H1 (cell line): ENCODE data around the gene CD28. TPM values are rescaled to one million over a fixed set of nuclear protein-coding genes. Genes with fewer than 3 reads are reported as not detected.

ENCODE experiments used
- CTCF ChIA-PET: fragments of 300-600 bp; sonication (Branson Sonifier 250); formaldehyde crosslinking; loops from one replicate; lab custom pipeline; 2021; ENCODE audit not compliant: partially characterized antibody; lab: Charles Lee
- POLR2A ChIA-PET: fragments of 300-600 bp; sonication (Branson Sonifier 250); formaldehyde crosslinking; loops from one replicate; lab custom pipeline; 2021; ENCODE audit warnings: inconsistent platforms; ENCODE audit not compliant: partially characterized antibody; lab: Charles Lee
- DNase-seq, 2 experiments: peaks; one replicate each; pipeline versions ENCODE4 v3.0.0 to v3.0.0-alpha.2; 2010 to 2022; ENCODE audit warnings: low spot score in 2 of 2, low read depth in 1 of 2, mixed read lengths in 1 of 2
- FAIRE-seq: peaks from 2 replicates; lab custom pipeline; 2011; peaks lifted over from hg19 to GRCh38; lab: Jason Lieb, UNC
- H2AFZ ChIP-seq: 2 replicates; pipeline ENCODE4 v1.8.1; 2012; ENCODE audit warnings: low read length, inconsistent platforms
- H2AK5ac ChIP-seq: 2 replicates; pipeline ENCODE4 v1.6.1; 2013; ENCODE audit warnings: low read depth, low read length
- H2BK120ac ChIP-seq: replicated peaks from 2 replicates; pipeline ENCODE3; 2013; ENCODE audit warnings: low read depth, low read length, inconsistent platforms
- H2BK12ac ChIP-seq: 2 replicates; pipeline ENCODE4 v1.6.1; 2013; ENCODE audit warnings: low read depth, low read length
- H2BK15ac ChIP-seq: 2 replicates; pipeline ENCODE4 v1.6.1; 2013; ENCODE audit warnings: low read length
- H2BK20ac ChIP-seq: 2 replicates; pipeline ENCODE4 v1.6.1; 2013; ENCODE audit warnings: low read length
- H2BK5ac ChIP-seq: 2 replicates; pipeline ENCODE4 v1.6.1; 2013; ENCODE audit warnings: low read depth, low read length
- H3K14ac ChIP-seq: 2 replicates; pipeline ENCODE4 v1.6.1; 2013; ENCODE audit warnings: inconsistent platforms; ENCODE audit not compliant: insufficient read length
- H3K18ac ChIP-seq: 2 replicates; pipeline ENCODE4 v1.6.1; 2013; ENCODE audit warnings: low read length; ENCODE audit errors: extremely low read depth
- H3K23ac ChIP-seq: 2 replicates; pipeline ENCODE4 v1.6.1; 2013; ENCODE audit warnings: inconsistent platforms; ENCODE audit not compliant: insufficient read length
- H3K23me2 ChIP-seq: 2 replicates; pipeline ENCODE4 v1.6.1; 2013; ENCODE audit warnings: low read depth, low read length
- H3K27ac ChIP-seq: 2 replicates; pipeline ENCODE4 v1.6.1; 2011; ENCODE audit warnings: low read depth, low read length, inconsistent platforms
- H3K27me3 ChIP-seq, 4 experiments: replicated peaks in 1 of 4; 1 replicate in 1 of 4; 2 replicates in 3 of 4; pipeline versions ENCODE4 v1.6.1 to v1.8.1; 2011 to 2013; ENCODE audit warnings: low read length in 3 of 4, mild to moderate bottlenecking in 3 of 4, inconsistent platforms in 2 of 4, mixed read lengths in 2 of 4, moderate library complexity in 1 of 4; ENCODE audit not compliant: control insufficient read depth in 3 of 4, insufficient read depth in 3 of 4; ENCODE audit errors: extremely low read depth in 1 of 4
- H3K36me3 ChIP-seq, 4 experiments: 2 replicates each; pipeline versions ENCODE4 v1.6.1 to v1.8.1; 2011 to 2013; ENCODE audit warnings: mild to moderate bottlenecking in 4 of 4, low read length in 3 of 4, moderate library complexity in 2 of 4, control low read depth in 1 of 4, inconsistent platforms in 1 of 4; ENCODE audit not compliant: insufficient read depth in 4 of 4, control insufficient read depth in 2 of 4
- H3K4ac ChIP-seq: replicated peaks from 2 replicates; pipeline ENCODE3; 2013; ENCODE audit warnings: low read length, low read depth, mixed read lengths, inconsistent platforms; ENCODE audit not compliant: insufficient read length
- H3K4me1 ChIP-seq, 4 experiments: replicated peaks in 1 of 4; 1 replicate in 1 of 4; 2 replicates in 3 of 4; pipeline versions ENCODE4 v1.6.1 to v1.8.1; 2011 to 2013; ENCODE audit warnings: low read length in 3 of 4, inconsistent platforms in 2 of 4, mixed read lengths in 1 of 4; ENCODE audit not compliant: insufficient read depth in 4 of 4, control insufficient read depth in 3 of 4
- H3K4me2 ChIP-seq, 2 experiments: 2 replicates each; pipeline versions ENCODE4 v1.6.1 to v1.8.1; 2011 to 2013; ENCODE audit warnings: low read depth in 2 of 2, low read length in 2 of 2, control low read depth in 1 of 2, inconsistent platforms in 1 of 2, mild to moderate bottlenecking in 1 of 2; ENCODE audit not compliant: insufficient read depth in 1 of 2
- H3K4me3 ChIP-seq, 4 experiments: fragments of 200-600, 300-600 bp in 1 of 4; sonication (generic), shearing (Covaris generic), sonication (Bioruptor Twin) in 1 of 4; 2 replicates each; pipeline versions ENCODE4 v1.5.1 to v1.8.1; 2011 to 2016; ENCODE audit warnings: low read length in 4 of 4, low read depth in 3 of 4, control low read depth in 2 of 4, inconsistent platforms in 2 of 4, mild to moderate bottlenecking in 2 of 4, mixed read lengths in 1 of 4, moderate library complexity in 1 of 4; ENCODE audit not compliant: insufficient read depth in 2 of 4; ENCODE audit errors: extremely low read depth in 1 of 4
- H3K56ac ChIP-seq: replicated peaks from 2 replicates; pipeline ENCODE3; 2013; ENCODE audit warnings: low read depth, mild to moderate bottlenecking, mixed read lengths, low read length, inconsistent platforms; ENCODE audit not compliant: insufficient read length
- H3K79me1 ChIP-seq: 2 replicates; pipeline ENCODE4 v1.6.1; 2013; ENCODE audit warnings: low read depth, low read length, control low read depth
- H3K79me2 ChIP-seq, 2 experiments: 2 replicates each; pipeline versions ENCODE4 v1.6.1 to v1.8.1; 2012 to 2013; ENCODE audit warnings: low read length in 2 of 2, mild to moderate bottlenecking in 2 of 2, inconsistent platforms in 1 of 2; ENCODE audit not compliant: insufficient read depth in 2 of 2, control insufficient read depth in 1 of 2
- H3K9ac ChIP-seq, 4 experiments: replicated peaks in 1 of 4; 1 replicate in 1 of 4; 2 replicates in 3 of 4; pipeline versions ENCODE4 v1.6.1 to v1.8.1; 2011 to 2013; ENCODE audit warnings: low read depth in 3 of 4, low read length in 3 of 4, control low read depth in 2 of 4, mild to moderate bottlenecking in 2 of 4, moderate library complexity in 2 of 4, inconsistent platforms in 1 of 4; ENCODE audit errors: extremely low read depth in 1 of 4
- H3K9me3 ChIP-seq, 2 experiments: 2 replicates each; pipeline versions ENCODE4 v1.6.1 to v1.8.1; 2012 to 2013; ENCODE audit warnings: mild to moderate bottlenecking in 2 of 2, moderate library complexity in 2 of 2, control low read depth in 1 of 2, inconsistent platforms in 1 of 2, low read depth in 1 of 2, low read length in 1 of 2, mixed read lengths in 1 of 2; ENCODE audit not compliant: insufficient read depth in 2 of 2
- H4K20me1 ChIP-seq, 2 experiments: replicated peaks in 1 of 2; 2 replicates each; pipeline versions ENCODE3 to v1.8.1; 2011 to 2013; ENCODE audit warnings: inconsistent platforms in 2 of 2, low read length in 2 of 2, mild to moderate bottlenecking in 1 of 2; ENCODE audit not compliant: insufficient read depth in 2 of 2, control insufficient read depth in 1 of 2
- H4K5ac ChIP-seq: 2 replicates; pipeline ENCODE4 v1.6.1; 2013; ENCODE audit warnings: low read length, low read depth, mixed read lengths, inconsistent platforms; ENCODE audit not compliant: insufficient read length
- H4K8ac ChIP-seq: 2 replicates; pipeline ENCODE4 v1.8.0; 2013; ENCODE audit warnings: mild to moderate bottlenecking, moderate library complexity, low read length, inconsistent platforms; ENCODE audit not compliant: insufficient read depth; ENCODE audit errors: extremely low read depth
- H4K91ac ChIP-seq: replicated peaks from 2 replicates; pipeline ENCODE3; 2013; ENCODE audit warnings: low read length, mixed read lengths, inconsistent platforms; ENCODE audit not compliant: insufficient read length
- BACH1 ChIP-seq: IDR thresholded peaks from 2 replicates; pipeline ENCODE4 v1.6.1; 2012; ENCODE audit warnings: low read length, improper control_type of control experiment
- BRCA1 ChIP-seq: IDR thresholded peaks from 2 replicates; pipeline ENCODE4 v1.6.1; 2012; ENCODE audit warnings: low read depth, low read length, improper control_type of control experiment
- CREB1 ChIP-seq: IDR thresholded peaks from 2 replicates; pipeline ENCODE4 v1.6.1; 2012; ENCODE audit warnings: inconsistent platforms
- FOSL1 ChIP-seq: IDR thresholded peaks from 2 replicates; pipeline ENCODE4 v1.6.1; 2011; ENCODE audit warnings: mild to moderate bottlenecking, low read depth, low read length, moderate library complexity; ENCODE audit not compliant: insufficient read depth
- HDAC2 ChIP-seq, 2 experiments: fragments of 300-600 bp in 1 of 2; sonication (generic) in 1 of 2; IDR thresholded peaks; 2 replicates each; pipeline ENCODE4 v1.6.1; 2011 to 2012; ENCODE audit warnings: low read depth in 2 of 2, low read length in 2 of 2, mild to moderate bottlenecking in 2 of 2, moderate library complexity in 2 of 2, borderline replicate concordance in 1 of 2, inconsistent platforms in 1 of 2
- KDM1A ChIP-seq: fragments of 200-600, 300-600 bp; sonication (generic); IDR thresholded peaks from 2 replicates; pipeline ENCODE4 v1.7.1; 2016; ENCODE audit warnings: mild to moderate bottlenecking, low read length, borderline replicate concordance
- MAFK ChIP-seq: IDR thresholded peaks from 2 replicates; pipeline ENCODE4 v1.6.1; 2012; ENCODE audit warnings: low read depth, mild to moderate bottlenecking, improper control_type of control experiment, low read length
- POLR2AphosphoS5 ChIP-seq: IDR thresholded peaks from 2 replicates; pipeline ENCODE4 v1.6.1; 2011; ENCODE audit warnings: low read depth, low read length
- SP1 ChIP-seq: IDR thresholded peaks from 2 replicates; pipeline ENCODE4 v1.6.1; 2011; ENCODE audit warnings: low read depth, low read length
- TEAD4 ChIP-seq: IDR thresholded peaks from 2 replicates; pipeline ENCODE4 v1.6.1; 2012; ENCODE audit warnings: low read depth, low read length, inconsistent platforms, mixed read lengths
- ZNF274 ChIP-seq: IDR thresholded peaks from 2 replicates; pipeline ENCODE4 v1.7.0; 2012; ENCODE audit warnings: low read length, borderline replicate concordance; ENCODE audit errors: extremely low read depth
- WGBS, 2 experiments: shearing (Covaris generic) in 1 of 2; methylation state at CpG; one replicate each; pipeline versions ENCODE4 v1.1.6 to v1.1.7; 2013 to 2015; ENCODE audit warnings: low lambda C conversion rate in 2 of 2, mixed read lengths in 2 of 2, inconsistent platforms in 1 of 2, low coverage in 1 of 2, missing lambda C conversion rate in 1 of 2; ENCODE audit not compliant: insufficient replicate concordance in 2 of 2, insufficient coverage in 1 of 2, insufficient read length in 1 of 2; ENCODE audit errors: extremely low coverage in 1 of 2, missing lambda C conversion rate in 1 of 2; 5-methylcytosine and 5-hydroxymethylcytosine counted together
- polyA plus RNA-seq, 7 experiments: library from polyadenylated mRNA; depleted of rRNA in 3 of 7; stranded (reverse) in 5 of 7; unstranded in 2 of 7; fragments of >200 nt in 5 of 7; fragments of 200-250 nt in 2 of 7; gene quantifications; 1 replicate in 5 of 7; 2 replicates in 1 of 7; 4 replicates in 1 of 7; pipeline versions ENCODE4 v1.2.1 to v1.2.3, GENCODE V29; 2011 to 2013; ENCODE audit warnings: missing spikeins in 2 of 7, mixed read lengths in 2 of 7
- total RNA-seq: library from RNA; stranded (reverse); fragmentation: NEBNext Ultra II Directional; extraction: Animal tissue kit (Norgen Biotek cat#: 25700); gene quantifications from 2 replicates; pipeline ENCODE4 v1.2.1, GENCODE V29; 2021
- TF ChIP-seq, protein P1 (sequence below): IDR thresholded peaks from 2 replicates; pipeline ENCODE4 v1.6.1; 2012; ENCODE audit warnings: low read length, inconsistent platforms

CD28 gene
- total and polyA plus RNA-seq, 2 of the 8 experiments (the other 6 are each of a cell fraction or from before 2014, with no cell fraction given), result not detected

DNA sequence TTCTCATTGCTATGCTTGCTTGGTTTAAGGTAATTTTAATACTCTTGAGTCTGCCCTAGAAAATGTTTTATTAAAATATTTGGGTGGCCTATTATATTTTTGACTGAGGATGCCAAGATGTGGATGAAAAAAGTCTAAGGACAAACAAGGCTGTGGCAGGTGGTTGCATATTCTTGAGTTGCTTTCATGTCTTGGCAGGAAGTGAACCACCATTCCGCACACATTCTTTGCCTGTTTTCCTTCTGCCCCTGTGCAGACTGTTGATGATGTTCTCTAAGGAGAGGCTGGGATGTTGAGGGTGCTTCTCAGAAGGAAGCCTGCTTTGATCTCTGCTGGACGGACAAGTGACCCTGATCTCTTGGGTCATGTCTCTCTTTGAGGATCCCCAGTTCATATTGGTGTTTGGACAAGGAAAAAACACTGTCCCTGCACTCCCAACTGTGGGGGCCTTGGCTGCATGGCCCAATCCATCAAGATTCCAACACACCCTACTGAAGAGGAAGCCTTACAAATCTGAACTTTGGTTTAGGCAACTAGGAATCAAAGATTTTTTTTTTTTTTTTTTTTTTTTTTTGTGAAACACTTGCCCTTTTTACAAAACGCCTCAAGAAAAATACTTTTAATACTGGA lies 45.0 kb upstream of the CD28 start:
- Histone ChIP-seq H3K79me1 (no peaks in the 10 kb centered on the region), H2BK20ac (no peak overlapping the region), H4K20me1 (no peaks in the 10 kb centered on the region), H3K56ac (no peak overlapping the region), H2AFZ (no peak overlapping the region; the same call in 1 of the 2 replicates), H3K36me3 (no peaks in the 10 kb centered on the region), H3K79me2 (no peaks in the 10 kb centered on the region), H3K9me3 (no peaks in the 10 kb centered on the region), H3K4ac (no peak overlapping the region), H2BK120ac (no peak overlapping the region), H3K4me3 (no peak overlapping the region), H3K27me3 (0 out of 7 replicates have a peak, but pooled peaks cover 0 to 2% (median 0%) of the 10 kb centered on the region in 4 experiments), H3K23ac (no peak overlapping the region), H2AK5ac (no peak overlapping the region), H3K4me2 (no peak overlapping the region), H4K91ac (no peak overlapping the region), H3K9ac (no peak overlapping the region), H4K5ac (no peak overlapping the region), H2BK15ac (no peak overlapping the region), H2BK12ac (no peak overlapping the region), H4K8ac (no peak overlapping the region; the same call in 1 of the 2 replicates), H2BK5ac (no peak overlapping the region), H3K18ac (no peak overlapping the region), H3K4me1 (peaks cover 0 to 7% (median 2%) of the 10 kb centered on the region in 4 experiments; a peak in 3 of 7 replicates), H3K14ac (no peak overlapping the region), H3K27ac (no peak overlapping the region), H3K23me2 (no peaks in the 10 kb centered on the region)
- DNase-seq (no peak), FAIRE-seq (no peak)
- ChIA-PET POLR2A (no interaction called here), CTCF (no interaction called here)
- WGBS, 2 experiments, result 86% methylated on average over 3 of the region's 3 CpGs; no CpG with 5 or more reads in 1 of the 2 experiments
- no peak for TF ChIP-seq HDAC2 (IDR thresholded peaks at IDR 0.05; ENCODE audit: borderline replicate concordance in 1 of 2, low read depth in 2 of 2, low read length in 2 of 2)
- TF ChIP-seq KDM1A, result no peak
- no peak for TF ChIP-seq BACH1
- TF ChIP-seq, protein P1, sequence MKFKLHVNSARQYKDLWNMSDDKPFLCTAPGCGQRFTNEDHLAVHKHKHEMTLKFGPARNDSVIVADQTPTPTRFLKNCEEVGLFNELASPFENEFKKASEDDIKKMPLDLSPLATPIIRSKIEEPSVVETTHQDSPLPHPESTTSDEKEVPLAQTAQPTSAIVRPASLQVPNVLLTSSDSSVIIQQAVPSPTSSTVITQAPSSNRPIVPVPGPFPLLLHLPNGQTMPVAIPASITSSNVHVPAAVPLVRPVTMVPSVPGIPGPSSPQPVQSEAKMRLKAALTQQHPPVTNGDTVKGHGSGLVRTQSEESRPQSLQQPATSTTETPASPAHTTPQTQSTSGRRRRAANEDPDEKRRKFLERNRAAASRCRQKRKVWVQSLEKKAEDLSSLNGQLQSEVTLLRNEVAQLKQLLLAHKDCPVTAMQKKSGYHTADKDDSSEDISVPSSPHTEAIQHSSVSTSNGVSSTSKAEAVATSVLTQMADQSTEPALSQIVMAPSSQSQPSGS, result no peak
- TF ChIP-seq POLR2AphosphoS5, result no peak
- TF ChIP-seq ZNF274, result no peak
- TF ChIP-seq MAFK, result no peak
- TF ChIP-seq CREB1, result no peak
- TF ChIP-seq BRCA1, result no peak
- TF ChIP-seq SP1, result no peak
- no peak for TF ChIP-seq FOSL1
- TF ChIP-seq TEAD4, result no peak
